ENCODE results near the gene SHB. TPM values are rescaled to one million over a fixed set of nuclear protein-coding genes. Genes with fewer than 3 reads are reported as not detected.

SHB gene
- total and polyA plus RNA-seq, 2 of the 13 experiments (the other 11 are each of a cell fraction or from before 2014, with no cell fraction given) = 19.4 to 20.7 TPM

DNA sequence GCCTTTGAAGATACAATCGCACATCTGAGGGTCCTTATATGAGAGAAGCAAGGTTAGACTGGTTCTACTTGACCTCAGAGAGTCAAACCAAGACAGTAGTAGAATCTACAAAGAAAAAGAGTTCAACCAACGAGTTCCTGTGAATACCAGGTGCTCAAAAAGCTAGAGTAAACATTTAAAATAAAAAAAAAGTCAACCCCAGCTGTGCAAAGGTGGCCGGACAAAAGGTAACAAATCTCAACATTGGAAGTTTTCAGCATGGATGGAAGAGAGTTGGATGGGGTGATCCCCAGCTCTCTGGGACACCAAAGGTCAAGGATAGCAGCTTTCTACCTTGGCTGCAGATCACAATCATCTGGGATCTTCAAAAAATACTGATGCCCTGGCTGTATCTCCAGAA, 14.4 kb downstream of the SHB start (continued):
- TF ChIP-seq, protein P1, sequence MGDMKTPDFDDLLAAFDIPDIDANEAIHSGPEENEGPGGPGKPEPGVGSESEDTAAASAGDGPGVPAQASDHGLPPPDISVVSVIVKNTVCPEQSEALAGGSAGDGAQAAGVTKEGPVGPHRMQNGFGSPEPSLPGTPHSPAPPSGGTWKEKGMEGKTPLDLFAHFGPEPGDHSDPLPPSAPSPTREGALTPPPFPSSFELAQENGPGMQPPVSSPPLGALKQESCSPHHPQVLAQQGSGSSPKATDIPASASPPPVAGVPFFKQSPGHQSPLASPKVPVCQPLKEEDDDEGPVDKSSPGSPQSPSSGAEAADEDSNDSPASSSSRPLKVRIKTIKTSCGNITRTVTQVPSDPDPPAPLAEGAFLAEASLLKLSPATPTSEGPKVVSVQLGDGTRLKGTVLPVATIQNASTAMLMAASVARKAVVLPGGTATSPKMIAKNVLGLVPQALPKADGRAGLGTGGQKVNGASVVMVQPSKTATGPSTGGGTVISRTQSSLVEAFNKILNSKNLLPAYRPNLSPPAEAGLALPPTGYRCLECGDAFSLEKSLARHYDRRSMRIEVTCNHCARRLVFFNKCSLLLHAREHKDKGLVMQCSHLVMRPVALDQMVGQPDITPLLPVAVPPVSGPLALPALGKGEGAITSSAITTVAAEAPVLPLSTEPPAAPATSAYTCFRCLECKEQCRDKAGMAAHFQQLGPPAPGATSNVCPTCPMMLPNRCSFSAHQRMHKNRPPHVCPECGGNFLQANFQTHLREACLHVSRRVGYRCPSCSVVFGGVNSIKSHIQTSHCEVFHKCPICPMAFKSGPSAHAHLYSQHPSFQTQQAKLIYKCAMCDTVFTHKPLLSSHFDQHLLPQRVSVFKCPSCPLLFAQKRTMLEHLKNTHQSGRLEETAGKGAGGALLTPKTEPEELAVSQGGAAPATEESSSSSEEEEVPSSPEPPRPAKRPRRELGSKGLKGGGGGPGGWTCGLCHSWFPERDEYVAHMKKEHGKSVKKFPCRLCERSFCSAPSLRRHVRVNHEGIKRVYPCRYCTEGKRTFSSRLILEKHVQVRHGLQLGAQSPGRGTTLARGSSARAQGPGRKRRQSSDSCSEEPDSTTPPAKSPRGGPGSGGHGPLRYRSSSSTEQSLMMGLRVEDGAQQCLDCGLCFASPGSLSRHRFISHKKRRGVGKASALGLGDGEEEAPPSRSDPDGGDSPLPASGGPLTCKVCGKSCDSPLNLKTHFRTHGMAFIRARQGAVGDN (CRISPR knock-in tag; IDR thresholded peaks at IDR 0.05) = 0 out of 2 replicates have a peak, but pooled peaks have one; percentile 1
- TF ChIP-seq GFI1 (CRISPR knock-in tag; IDR thresholded peaks at IDR 0.05; ENCODE audit: borderline replicate concordance) = peak; percentile 70

DNA sequence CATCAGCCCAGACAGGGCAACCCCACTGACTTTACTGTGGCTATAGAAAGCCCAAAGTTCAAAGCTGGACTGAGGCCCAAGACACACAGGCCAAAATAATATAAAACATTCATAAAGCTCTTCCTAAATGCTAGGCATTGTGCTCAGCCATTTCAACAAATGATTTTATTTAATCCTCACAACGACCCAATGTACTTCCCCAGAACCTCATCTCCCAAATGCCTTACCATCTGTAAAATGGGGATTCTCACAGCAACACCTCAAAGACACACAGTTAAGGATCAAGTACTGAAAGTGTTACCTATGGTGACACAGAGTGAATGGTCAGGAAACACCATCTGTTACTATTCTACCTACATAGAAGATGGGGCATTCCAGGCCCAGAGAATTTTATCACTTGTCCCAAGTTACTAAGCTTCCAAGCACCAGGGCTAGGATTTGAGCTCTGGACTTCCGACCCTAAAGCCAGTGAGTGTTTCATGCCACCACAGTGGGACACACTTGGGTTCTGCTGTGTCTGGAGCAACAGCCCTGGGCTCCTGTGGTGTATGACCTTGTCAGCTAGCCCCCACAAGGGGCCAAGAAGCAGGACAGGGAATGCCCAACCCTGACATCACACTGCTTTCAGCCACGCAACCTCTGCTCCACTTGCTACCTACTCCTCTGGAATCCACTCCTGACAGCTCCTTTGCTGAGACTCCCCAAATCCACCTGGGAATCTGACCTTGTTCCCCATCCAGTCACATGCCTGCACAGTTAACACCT, 15.1 kb downstream of the SHB start:
- BruUV-seq (replicated peaks) = no TSS peak
- ChIA-PET POLR2A (interaction anchor here (4.3 kb wide), 1 partner anchor 9 kb away, joined by 26 read pairs; no protein-coding TSS in a partner anchor), CTCF (ENCODE audit: low intra/inter-chr PET ratio, low total read pairs) (no interaction called here)
- in situ Hi-C loops (cut with HindIII; ENCODE audit: extremely low pct_ligation_motif_present, low pct_unique_long_range_greater_than_20kb) = no loop called here
- no peak overlapping the region for H3K4me3 ChIP-seq (replicated peaks in 1 of 3; ENCODE audit: insufficient read depth in 1 of 3, low read depth in 2 of 3, low read length in 3 of 3)
- no peak overlapping the region for H3K27ac ChIP-seq (ENCODE audit: extremely low read length, insufficient read depth, low read length)
- H2AFZ ChIP-seq (ENCODE audit: low read length) = no peak overlapping the region
- H3K27me3 ChIP-seq (ENCODE audit: control insufficient read depth in 1 of 2, insufficient read depth in 2 of 2, low read length in 2 of 2) = no peaks in the 10 kb centered on the region
- no peaks in the 10 kb centered on the region for H3K9me3 ChIP-seq (ENCODE audit: low read length)
- H3K36me3 ChIP-seq (replicated peaks in 1 of 2; ENCODE audit: control insufficient read depth in 1 of 2, insufficient read depth in 2 of 2, low read length in 2 of 2) = peaks cover 2 to 38% of the 10 kb centered on the region in 2 experiments; a peak in 4 of 5 replicates
- intact Hi-C loops (cut with micrococcal nuclease; ENCODE audit: unreplicated experiment) = no loop called here
- H3K9ac ChIP-seq (ENCODE audit: insufficient read depth, low read depth, low read length) = 0 out of 2 replicates have a peak overlapping the region, but pooled peaks have one; percentile 19
- TF ChIP-seq MAFG (CRISPR knock-in tag; IDR thresholded peaks at IDR 0.05) (no peak), DNMT1 (CRISPR knock-in tag; IDR thresholded peaks at IDR 0.05) (no peak), ZNF629 (CRISPR knock-in tag; conservative IDR thresholded peaks at IDR 0.05) (peak; percentile 64; the same call in 1 of the 2 replicates), KDM5B (CRISPR knock-in tag; IDR thresholded peaks at IDR 0.05; ENCODE audit: borderline replicate concordance) (0 out of 2 replicates have a peak, but pooled peaks have one; percentile 40), SALL1 (CRISPR knock-in tag; IDR thresholded peaks at IDR 0.05) (0 out of 2 replicates have a peak, but pooled peaks have one; percentile 11), RBM22 (optimal IDR thresholded peaks at IDR 0.05; ENCODE audit: low read length) (peak; percentile 78), ZNF563 (CRISPR knock-in tag; IDR thresholded peaks at IDR 0.05) (0 out of 2 replicates have a peak, but pooled peaks have one; percentile 21)
- TF ChIP-seq, protein P1 (CRISPR knock-in tag; IDR thresholded peaks at IDR 0.05) = peak; percentile 54
- TF ChIP-seq, protein P2, sequence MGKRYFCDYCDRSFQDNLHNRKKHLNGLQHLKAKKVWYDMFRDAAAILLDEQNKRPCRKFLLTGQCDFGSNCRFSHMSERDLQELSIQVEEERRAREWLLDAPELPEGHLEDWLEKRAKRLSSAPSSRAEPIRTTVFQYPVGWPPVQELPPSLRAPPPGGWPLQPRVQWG (CRISPR knock-in tag; IDR thresholded peaks at IDR 0.05; ENCODE audit: borderline replicate concordance, low read depth) = no peak
- H3K4me1 ChIP-seq (ENCODE audit: insufficient read depth, low read length) = peaks cover 100% of the 10 kb centered on the region
- DNase-seq (ENCODE audit: low spot score) = no peak
- ATAC-seq = no peak
- FAIRE-seq = no peak
- peak overlapping the region; percentile 18 for H3K4me2 ChIP-seq (ENCODE audit: low read depth, low read length)
- WGBS (ENCODE audit: low lambda C conversion rate) = 80% methylated on average over 3 of the region's 3 CpGs
- peaks cover 22% of the 10 kb centered on the region for H4K20me1 ChIP-seq (ENCODE audit: insufficient read depth, low read length)
- peaks cover 96% of the 10 kb centered on the region for H3K79me2 ChIP-seq (ENCODE audit: insufficient read depth, low read length)

All from HepG2 (cell line).